NCI-H2171 (cell line): ENCODE data around the gene ZNF70.

Source experiments
- DNase-seq: peaks from one replicate; lab custom pipeline; 2025; lab: John Stamatoyannopoulos, UW

The ZNF70 gene

GRCh38 chr22:23692598-23693291, 58.2 kb downstream of the ZNF70 start:
- DNase-seq = no peak

- DNase-seq = no peak
These were observed 59.0 kb downstream of the ZNF70 start for GRCh38 chr22:23691748-23692423.

GRCh38 chr22:23690713-23691112, 60.2 kb downstream of the ZNF70 start, which contains the start of gene RGL4:
TSS of gene RGL4 (plus strand) at chr22:23691013. CDS start at chr22:23692031, 1,018 bp downstream.
- no peak for DNase-seq

- DNase-seq = no peak
These were observed 61.5 kb downstream of the ZNF70 start for GRCh38 chr22:23689414-23689813.
